ENCODE results near the gene STIM2.

GRCh38 chr4:26958925-26959653, 98.4 kb downstream of the STIM2 start:
- TF ChIP-seq CTCF (conservative IDR thresholded peaks at IDR 0.05) (no peak), EZH2 (IDR thresholded peaks at IDR 0.05; ENCODE audit: low read depth) (no peak)

Measured in PC-9 (cell line).